H1 (cell line): Measurements from ENCODE around the gene SLIT3.

ENCODE experiments used
- KDM1A ChIP-seq: fragments of 200-600, 300-600 bp; sonication (generic); IDR thresholded peaks from 2 replicates; pipeline ENCODE4 v1.7.1; 2016; ENCODE audit warnings: mild to moderate bottlenecking, low read length, borderline replicate concordance
- NRF1 ChIP-seq: IDR thresholded peaks from 2 replicates; pipeline ENCODE4 v1.6.1; 2011; ENCODE audit warnings: mild to moderate bottlenecking, low read depth, low read length, improper control_type of control experiment
- POLR2A ChIP-seq, 2 experiments: IDR thresholded peaks; 1 replicate in 1 of 2; 2 replicates in 1 of 2; pipeline ENCODE4 v1.6.1; 2011; ENCODE audit warnings: low read depth in 2 of 2, low read length in 2 of 2, mild to moderate bottlenecking in 2 of 2; ENCODE audit errors: control extremely low read depth in 1 of 2

DNA sequence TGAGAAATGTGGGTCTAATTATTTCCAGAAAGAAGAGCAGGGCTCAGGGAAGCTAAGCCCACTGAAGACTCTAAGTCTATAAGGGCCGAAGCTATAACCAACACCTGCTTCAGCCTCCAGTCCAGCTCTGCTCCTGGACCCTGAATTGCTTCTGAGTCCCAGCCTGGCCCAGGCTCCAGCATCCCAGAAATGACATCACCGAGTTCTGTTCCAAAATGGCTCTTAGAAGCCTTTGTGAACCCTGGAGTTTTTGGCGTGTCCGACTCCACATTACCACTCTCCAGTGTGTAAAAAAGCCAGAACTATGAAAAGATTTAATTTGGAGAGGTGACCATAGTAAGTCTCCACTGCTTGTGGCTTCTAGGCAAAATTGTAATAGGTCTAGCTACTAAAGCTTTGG lies 289.9 kb downstream of the SLIT3 start:
- TF ChIP-seq NRF1 (no peak), POLR2A (IDR thresholded peaks at IDR 0.05; ENCODE audit: control extremely low read depth in 1 of 2, low read depth in 2 of 2, low read length in 2 of 2) (no peak), KDM1A (no peak)
